ACC112 (cell line): ENCODE results near the gene PDHB.
A peak's percentile ranks its signal among the peaks of the same experiment; 100 is the strongest.

Source experiments
- H2AFZ ChIP-seq: fragments of 200-600 bp; sonication (generic); one replicate; pipeline ENCODE4 v1.6.0; 2017; ENCODE audit warnings: antibody characterized with exemption, low read length; ENCODE audit not compliant: unreplicated experiment
- H3K27ac ChIP-seq: fragments of 200-600 bp; sonication (generic); 2 replicates; pipeline ENCODE4 v1.5.1; 2014; ENCODE audit warnings: low read depth, mild to moderate bottlenecking, antibody characterized with exemption, low read length, moderate library complexity
- H3K27me3 ChIP-seq: fragments of 200-600 bp; sonication (generic); 2 replicates; pipeline ENCODE4 v1.6.1; 2014; ENCODE audit warnings: mild to moderate bottlenecking, antibody characterized with exemption, low read length, moderate library complexity, mixed read lengths; ENCODE audit not compliant: insufficient read depth
- H3K36me3 ChIP-seq: fragments of 200-600 bp; sonication (generic); 2 replicates; pipeline ENCODE4 v1.6.1; 2016; ENCODE audit warnings: mild to moderate bottlenecking, antibody characterized with exemption, low read length, moderate library complexity, mixed read lengths; ENCODE audit not compliant: insufficient read depth
- H3K4me1 ChIP-seq: fragments of 200-600 bp; sonication (generic); one replicate; pipeline ENCODE4 v1.6.1; 2016; ENCODE audit warnings: low read length, mixed read lengths; ENCODE audit not compliant: insufficient read depth, unreplicated experiment, control insufficient read depth
- H3K4me3 ChIP-seq: fragments of 200-600 bp; sonication (generic); 2 replicates; pipeline ENCODE4 v1.5.1; 2014; ENCODE audit warnings: mild to moderate bottlenecking, low read depth, low read length
- H3K79me2 ChIP-seq: fragments of 200-600 bp; sonication (generic); one replicate; pipeline ENCODE4 v1.6.0; 2016; ENCODE audit warnings: low read length; ENCODE audit not compliant: control insufficient read depth, unreplicated experiment, insufficient read depth

Gene PDHB

GRCh38 chr3:58383904-58384303, 49.7 kb downstream of the PDHB start:
- H3K36me3 ChIP-seq = peaks cover 4% of the 10 kb centered on the region; the same call in 1 of the 2 replicates
- H3K4me1 ChIP-seq = peaks cover 47% of the 10 kb centered on the region
- H3K27me3 ChIP-seq = no peaks in the 10 kb centered on the region
- H3K79me2 ChIP-seq = no peaks in the 10 kb centered on the region
- no peak overlapping the region for H2AFZ ChIP-seq
- peak overlapping the region; percentile 91 for H3K27ac ChIP-seq
- peak overlapping the region; percentile 23; the same call in 1 of the 2 replicates for H3K4me3 ChIP-seq

DNA sequence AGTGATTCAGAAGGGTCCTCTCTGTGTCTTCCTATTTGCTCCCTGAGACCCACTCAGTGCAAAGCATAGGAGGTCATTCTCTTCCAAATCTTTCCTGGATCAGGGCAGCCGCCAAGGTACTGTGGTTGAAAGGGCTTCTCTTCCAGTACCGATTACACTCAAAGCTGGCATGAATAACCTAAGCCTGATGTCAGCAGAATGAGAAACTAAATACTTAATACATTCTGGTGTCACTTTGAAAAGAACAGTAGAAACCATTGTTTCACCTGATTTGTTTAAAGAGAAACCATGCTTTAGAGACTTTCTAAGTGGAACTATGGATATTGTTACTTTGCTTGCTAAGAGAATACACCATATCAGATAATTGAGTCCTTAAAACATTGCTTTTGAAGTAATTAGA, 50.2 kb downstream of the PDHB start:
- H3K36me3 ChIP-seq = peaks cover 4% of the 10 kb centered on the region; the same call in 1 of the 2 replicates
- H3K4me3 ChIP-seq = no peak overlapping the region
- H3K4me1 ChIP-seq = peaks cover 42% of the 10 kb centered on the region
- H2AFZ ChIP-seq = no peak overlapping the region
- no peaks in the 10 kb centered on the region for H3K27me3 ChIP-seq
- no peaks in the 10 kb centered on the region for H3K79me2 ChIP-seq
- peak overlapping the region; percentile 91 for H3K27ac ChIP-seq

GRCh38 chr3:58379351-58380073, 54.1 kb downstream of the PDHB start:
- no peaks in the 10 kb centered on the region for H3K79me2 ChIP-seq
- H3K27me3 ChIP-seq = no peaks in the 10 kb centered on the region
- peaks cover 4% of the 10 kb centered on the region; the same call in 1 of the 2 replicates for H3K36me3 ChIP-seq
- no peak overlapping the region for H3K27ac ChIP-seq
- H2AFZ ChIP-seq = no peak overlapping the region
- no peak overlapping the region for H3K4me3 ChIP-seq
- peaks cover 12% of the 10 kb centered on the region for H3K4me1 ChIP-seq

DNA sequence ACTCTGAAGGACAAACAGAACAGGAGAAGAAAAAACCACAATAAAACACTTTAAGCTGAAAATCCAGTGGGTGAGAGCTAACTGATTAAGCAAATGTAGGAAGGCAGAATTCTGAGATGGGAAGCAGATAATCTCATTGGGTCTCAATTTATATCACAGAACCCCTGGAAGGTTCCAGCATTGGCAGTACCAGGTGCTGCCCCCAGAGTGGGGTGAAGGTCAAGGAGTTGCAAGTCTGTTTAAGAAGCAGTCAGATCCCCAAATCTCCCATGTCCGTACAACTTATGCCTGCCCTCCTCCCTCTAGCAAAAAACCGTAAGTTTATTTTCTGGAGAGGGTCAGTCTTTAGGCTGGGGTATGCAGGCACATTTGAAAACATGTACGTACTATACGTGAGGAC, 55.9 kb downstream of the PDHB start:
- H3K27me3 ChIP-seq = no peaks in the 10 kb centered on the region
- no peak overlapping the region for H2AFZ ChIP-seq
- H3K79me2 ChIP-seq = no peaks in the 10 kb centered on the region
- no peak overlapping the region for H3K27ac ChIP-seq
- peaks cover 4% of the 10 kb centered on the region; the same call in 1 of the 2 replicates for H3K36me3 ChIP-seq
- H3K4me1 ChIP-seq = no peaks in the 10 kb centered on the region
- no peak overlapping the region for H3K4me3 ChIP-seq
